Measurements from ENCODE around the gene ERCC6L.

DNA sequence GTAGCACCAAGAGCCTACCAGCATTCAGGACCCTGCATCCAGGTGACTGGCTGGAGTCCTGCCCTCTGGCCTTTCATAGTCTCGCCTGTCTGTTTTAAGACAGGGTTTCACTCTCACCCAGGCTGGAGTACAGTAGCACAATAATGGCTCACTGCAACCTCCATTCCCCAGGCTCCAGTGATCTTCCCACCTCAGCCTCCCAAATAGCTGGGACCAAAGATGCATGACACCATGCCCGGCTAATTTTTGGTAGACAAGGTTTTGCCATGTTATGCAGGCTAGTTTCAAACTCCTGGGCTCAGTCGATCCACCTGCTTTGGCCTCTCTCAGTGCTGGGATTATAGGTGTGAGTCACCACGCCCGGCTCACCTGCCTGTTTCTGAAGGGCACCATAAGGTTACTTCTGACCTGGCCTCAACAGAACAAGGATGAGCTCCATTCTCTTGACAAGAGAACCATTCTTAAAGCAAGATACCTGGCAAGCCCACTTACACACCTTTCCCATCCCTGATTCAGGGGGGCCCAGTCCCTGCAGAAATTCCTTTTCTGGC is 31.6 kb upstream of the ERCC6L start:
- TF ChIP-seq ZNF274 (IDR thresholded peaks at IDR 0.05; ENCODE audit: low read depth, low read length): no peak
- no peak for TF ChIP-seq SUZ12 (IDR thresholded peaks at IDR 0.05; ENCODE audit: extremely low read depth, insufficient read depth, insufficient read length)

All from NT2/D1 (cell line).